Measurements from ENCODE around the gene ZNF710. TPM values are rescaled to one million over a fixed set of nuclear protein-coding genes. Genes with fewer than 3 reads are reported as not detected.

Gene ZNF710
- total RNA-seq, 3 donors from 2014 or later: 30.9 to 42.7 (median 40.2) TPM

DNA sequence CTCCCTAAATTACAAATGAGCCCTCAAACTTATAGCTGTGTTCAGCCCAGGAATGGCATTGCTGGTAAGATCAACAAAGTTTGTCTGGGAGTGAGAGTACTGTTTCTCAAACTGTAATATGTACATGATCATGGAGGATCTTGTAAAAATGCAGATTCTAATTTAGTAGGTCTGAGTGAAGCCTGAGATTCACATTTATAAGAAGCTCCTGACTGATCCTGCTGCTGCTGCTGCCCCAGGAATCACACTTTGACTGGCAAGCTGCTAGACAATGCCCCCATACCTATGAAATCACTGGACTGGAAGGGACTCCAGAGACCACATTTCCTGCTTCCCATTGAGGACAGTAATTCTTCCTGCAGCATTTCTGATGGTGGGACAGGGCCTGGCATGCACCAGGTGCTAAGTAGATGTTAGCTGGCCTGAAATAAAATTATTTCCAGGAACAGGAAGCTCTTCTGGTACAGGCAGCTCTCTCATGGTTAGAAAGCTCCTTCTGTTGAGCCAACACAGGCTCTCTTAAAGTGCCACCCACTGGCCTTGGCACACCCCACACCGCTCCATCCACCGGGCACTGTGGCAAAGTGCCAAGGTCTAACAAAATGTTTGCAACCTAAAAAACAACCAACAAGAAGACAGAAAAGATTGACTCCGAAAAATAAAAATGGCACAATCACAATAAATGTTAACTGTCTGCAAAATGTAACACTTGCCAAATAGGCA lies 36.7 kb upstream of the ZNF710 start:
- peaks cover 4% of the 10 kb centered on the region for H3K4me1 ChIP-seq (ENCODE audit: low read depth)
- no peaks in the 10 kb centered on the region for H3K36me3 ChIP-seq (ENCODE audit: low read depth)
- TF ChIP-seq, protein P1, sequence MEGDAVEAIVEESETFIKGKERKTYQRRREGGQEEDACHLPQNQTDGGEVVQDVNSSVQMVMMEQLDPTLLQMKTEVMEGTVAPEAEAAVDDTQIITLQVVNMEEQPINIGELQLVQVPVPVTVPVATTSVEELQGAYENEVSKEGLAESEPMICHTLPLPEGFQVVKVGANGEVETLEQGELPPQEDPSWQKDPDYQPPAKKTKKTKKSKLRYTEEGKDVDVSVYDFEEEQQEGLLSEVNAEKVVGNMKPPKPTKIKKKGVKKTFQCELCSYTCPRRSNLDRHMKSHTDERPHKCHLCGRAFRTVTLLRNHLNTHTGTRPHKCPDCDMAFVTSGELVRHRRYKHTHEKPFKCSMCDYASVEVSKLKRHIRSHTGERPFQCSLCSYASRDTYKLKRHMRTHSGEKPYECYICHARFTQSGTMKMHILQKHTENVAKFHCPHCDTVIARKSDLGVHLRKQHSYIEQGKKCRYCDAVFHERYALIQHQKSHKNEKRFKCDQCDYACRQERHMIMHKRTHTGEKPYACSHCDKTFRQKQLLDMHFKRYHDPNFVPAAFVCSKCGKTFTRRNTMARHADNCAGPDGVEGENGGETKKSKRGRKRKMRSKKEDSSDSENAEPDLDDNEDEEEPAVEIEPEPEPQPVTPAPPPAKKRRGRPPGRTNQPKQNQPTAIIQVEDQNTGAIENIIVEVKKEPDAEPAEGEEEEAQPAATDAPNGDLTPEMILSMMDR (IDR thresholded peaks at IDR 0.05): no peak
- peak in 2 of 3 donors; percentile 44 to 53 for DNase-seq
- no peaks in the 10 kb centered on the region for H3K9me3 ChIP-seq
- no peak overlapping the region for H3K4me3 ChIP-seq
- peak; percentile 90 for ATAC-seq
- intact Hi-C loops (cut with DNase I, micrococcal nuclease): no loop called here

DNA sequence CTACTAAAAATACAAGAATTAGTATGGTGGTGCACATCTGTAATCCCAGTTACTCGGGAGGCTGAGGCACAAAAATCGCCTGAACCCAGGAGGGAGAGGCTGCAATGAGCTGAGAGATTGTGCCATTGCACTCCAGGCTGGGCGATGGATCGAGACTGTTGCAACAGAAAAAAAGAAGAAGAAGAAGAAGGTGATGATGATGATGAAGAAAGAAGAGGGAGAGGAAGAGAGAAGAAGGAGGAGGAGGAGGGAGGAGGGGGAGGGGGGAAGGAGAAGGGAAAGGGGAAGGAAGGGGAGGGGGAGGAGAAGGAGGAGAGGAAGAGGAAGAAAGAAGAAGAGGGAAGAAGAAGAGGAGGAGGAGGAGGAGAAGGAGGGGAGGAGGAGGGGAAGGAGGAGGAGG lies 33.2 kb upstream of the ZNF710 start:
- Histone ChIP-seq H3K9me3 (no peaks in the 10 kb centered on the region), H3K36me3 (ENCODE audit: low read depth) (no peaks in the 10 kb centered on the region), H3K4me1 (ENCODE audit: low read depth) (peaks cover 11% of the 10 kb centered on the region), H3K4me3 (no peak overlapping the region)
- intact Hi-C loops (cut with DNase I, micrococcal nuclease): no loop called here
- TF ChIP-seq, protein P1 (IDR thresholded peaks at IDR 0.05): no peak
- ATAC-seq: no peak
- no peak for DNase-seq

DNA sequence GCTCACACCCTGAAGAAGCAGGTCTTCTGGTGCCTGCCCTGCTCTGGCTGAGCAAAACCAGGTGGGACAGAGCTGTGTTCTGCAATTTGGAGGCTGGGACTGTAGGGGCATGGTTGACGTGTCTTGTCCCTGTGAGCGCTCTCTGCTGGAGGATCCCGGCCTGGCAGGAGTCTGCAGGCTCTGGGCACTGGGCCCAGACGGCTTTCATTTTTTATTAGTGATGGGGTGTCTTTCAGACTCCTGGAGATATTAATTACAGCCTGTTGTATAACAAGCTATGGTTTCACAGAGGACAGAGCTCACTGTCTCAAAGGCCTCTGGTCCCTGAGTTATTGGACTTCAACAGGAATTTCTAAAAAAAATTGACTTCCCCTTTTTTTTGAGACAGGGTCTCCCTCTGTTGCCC lies 29.5 kb upstream of the ZNF710 start:
- peak; percentile 95 for ATAC-seq
- intact Hi-C loops (cut with DNase I, micrococcal nuclease): no loop called here

DNA sequence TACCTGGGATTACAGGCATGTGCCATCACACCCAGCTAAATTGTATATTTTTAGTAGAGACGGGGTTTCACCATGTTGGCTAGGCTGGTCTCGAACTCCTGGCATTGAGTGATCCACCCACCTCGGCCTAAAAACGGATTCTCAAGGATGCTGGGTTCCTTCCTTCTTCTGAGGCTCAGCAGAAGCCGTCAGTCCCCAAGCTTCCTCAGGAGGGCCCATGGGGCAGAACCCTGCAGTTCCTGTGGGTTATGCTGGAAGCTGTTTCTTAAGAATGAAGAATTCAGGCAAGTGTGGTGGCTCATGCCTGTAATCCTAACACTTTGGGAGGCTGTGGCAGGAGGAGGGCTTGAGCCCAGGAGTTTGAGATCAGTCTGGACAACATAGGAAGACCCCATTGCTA lies 29.0 kb upstream of the ZNF710 start:
- DNase-seq (no peak), ATAC-seq (no peak)
- intact Hi-C loops (cut with DNase I, micrococcal nuclease): no loop called here
- H3K9me3 ChIP-seq: no peaks in the 10 kb centered on the region
- TF ChIP-seq, protein P1 (IDR thresholded peaks at IDR 0.05): no peak
- no peak overlapping the region for H3K4me3 ChIP-seq
- peaks cover 11% of the 10 kb centered on the region for H3K4me1 ChIP-seq (ENCODE audit: low read depth)
- H3K36me3 ChIP-seq (ENCODE audit: low read depth): no peaks in the 10 kb centered on the region

More for the DNA sequence above, 29.5 kb upstream of the ZNF710 start:
- H3K36me3 ChIP-seq (ENCODE audit: low read depth): no peaks in the 10 kb centered on the region
- H3K4me3 ChIP-seq: no peak overlapping the region
- peak; percentile 66 to 82 (median 82) for DNase-seq
- TF ChIP-seq, protein P1 (IDR thresholded peaks at IDR 0.05): peak; percentile 51
- H3K4me1 ChIP-seq (ENCODE audit: low read depth): peaks cover 11% of the 10 kb centered on the region
- no peaks in the 10 kb centered on the region for H3K9me3 ChIP-seq

DNA sequence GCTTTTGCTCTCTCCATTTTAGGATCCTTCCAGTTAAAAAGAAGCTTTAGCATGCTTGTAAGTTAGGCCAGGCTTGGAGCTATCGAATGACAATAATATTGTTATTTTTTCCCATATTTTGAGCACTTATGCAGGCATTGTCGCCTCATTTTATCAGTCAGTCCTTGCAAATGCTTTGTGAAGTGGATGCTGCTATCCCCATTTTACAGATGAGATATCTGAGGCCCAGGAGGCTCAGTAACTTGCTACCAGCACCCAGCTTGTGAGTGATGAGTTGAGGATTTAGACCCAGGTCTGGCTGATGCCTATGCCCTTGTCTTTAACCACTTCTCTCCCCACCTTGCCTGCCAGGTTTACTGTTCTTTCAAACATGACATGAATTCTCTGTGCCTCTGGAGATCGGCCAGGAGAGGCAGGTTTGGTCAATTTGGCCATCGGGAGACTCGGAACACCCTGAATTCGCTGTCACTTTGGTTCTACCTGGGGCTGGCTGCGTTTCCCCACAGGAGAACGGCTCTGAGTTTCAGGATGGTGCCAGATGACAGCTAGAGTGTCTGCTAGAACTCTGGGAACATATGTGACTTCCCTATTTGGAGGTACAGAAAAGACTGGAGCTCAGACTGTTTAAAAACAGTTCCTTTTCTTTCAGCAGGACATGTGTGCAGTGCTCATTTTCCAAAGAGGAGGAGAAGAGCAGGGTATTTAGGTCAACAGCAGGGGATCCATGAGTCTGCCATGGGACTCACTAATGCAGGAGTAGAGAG lies 25.5 kb upstream of the ZNF710 start:
- intact Hi-C loops (cut with DNase I, micrococcal nuclease): no loop called here
- ATAC-seq: no peak
- TF ChIP-seq, protein P1 (IDR thresholded peaks at IDR 0.05): no peak

More for the DNA sequence above, 25.5 kb upstream of the ZNF710 start:
- no peak overlapping the region for H3K4me3 ChIP-seq
- DNase-seq: no peak
- no peaks in the 10 kb centered on the region for H3K9me3 ChIP-seq
- no peaks in the 10 kb centered on the region for H3K36me3 ChIP-seq (ENCODE audit: low read depth)
- peaks cover 11% of the 10 kb centered on the region for H3K4me1 ChIP-seq (ENCODE audit: low read depth)
